RWPE2 (cell line): Measurements from ENCODE around the gene DIP2B.
A peak's percentile ranks its signal among the peaks of the same experiment; 100 is the strongest.

Experiments used
- ATAC-seq: fragments of 200-7000 bp; cut with Tn5 transposase; 3 replicates; pipeline ENCODE4 v1.9.1; 2021; ENCODE audit warnings: low read depth
- DNase-seq: peaks from one replicate; pipeline ENCODE4 v3.0.0-alpha.2; 2020; ENCODE audit warnings: low spot score
- H3K27ac ChIP-seq: fragments of 450-650 bp; 2 replicates; pipeline ENCODE4 v1.5.1; 2017; ENCODE audit warnings: mild to moderate bottlenecking; ENCODE audit not compliant: poor library complexity, severe bottlenecking
- H3K27me3 ChIP-seq: fragments of 250-450 bp; sonication (Bioruptor Pico); 2 replicates; pipeline ENCODE4 v1.5.1; 2021; ENCODE audit warnings: mild to moderate bottlenecking, moderate library complexity; ENCODE audit not compliant: insufficient read depth, poor library complexity, severe bottlenecking
- H3K36me3 ChIP-seq: fragments of 250-450 bp; sonication (Bioruptor Pico); 2 replicates; pipeline ENCODE4 v1.5.1; 2020; ENCODE audit warnings: low read depth, mild to moderate bottlenecking, moderate library complexity
- H3K4me1 ChIP-seq: fragments of 250-450 bp; sonication (Bioruptor Pico); 2 replicates; pipeline ENCODE4 v1.5.1; 2021; ENCODE audit warnings: mild to moderate bottlenecking, moderate library complexity; ENCODE audit not compliant: insufficient read depth, poor library complexity, severe bottlenecking
- H3K4me3 ChIP-seq: fragments of 250-450 bp; sonication (Bioruptor Pico); 2 replicates; pipeline ENCODE4 v1.5.1; 2021; ENCODE audit warnings: mild to moderate bottlenecking, moderate library complexity; ENCODE audit not compliant: severe bottlenecking
- H3K9me3 ChIP-seq: fragments of 250-450 bp; sonication (Bioruptor Pico); 2 replicates; pipeline ENCODE4 v1.5.1; 2021; ENCODE audit warnings: mild to moderate bottlenecking, moderate library complexity; ENCODE audit not compliant: severe bottlenecking
- TF ChIP-seq, protein P1 (sequence below): fragments of 450-650 bp; IDR thresholded peaks from one replicate; pipeline ENCODE4 v1.5.1; 2017; ENCODE audit warnings: mild to moderate bottlenecking, moderate library complexity; ENCODE audit not compliant: poor library complexity, severe bottlenecking

The DIP2B gene

DNA sequence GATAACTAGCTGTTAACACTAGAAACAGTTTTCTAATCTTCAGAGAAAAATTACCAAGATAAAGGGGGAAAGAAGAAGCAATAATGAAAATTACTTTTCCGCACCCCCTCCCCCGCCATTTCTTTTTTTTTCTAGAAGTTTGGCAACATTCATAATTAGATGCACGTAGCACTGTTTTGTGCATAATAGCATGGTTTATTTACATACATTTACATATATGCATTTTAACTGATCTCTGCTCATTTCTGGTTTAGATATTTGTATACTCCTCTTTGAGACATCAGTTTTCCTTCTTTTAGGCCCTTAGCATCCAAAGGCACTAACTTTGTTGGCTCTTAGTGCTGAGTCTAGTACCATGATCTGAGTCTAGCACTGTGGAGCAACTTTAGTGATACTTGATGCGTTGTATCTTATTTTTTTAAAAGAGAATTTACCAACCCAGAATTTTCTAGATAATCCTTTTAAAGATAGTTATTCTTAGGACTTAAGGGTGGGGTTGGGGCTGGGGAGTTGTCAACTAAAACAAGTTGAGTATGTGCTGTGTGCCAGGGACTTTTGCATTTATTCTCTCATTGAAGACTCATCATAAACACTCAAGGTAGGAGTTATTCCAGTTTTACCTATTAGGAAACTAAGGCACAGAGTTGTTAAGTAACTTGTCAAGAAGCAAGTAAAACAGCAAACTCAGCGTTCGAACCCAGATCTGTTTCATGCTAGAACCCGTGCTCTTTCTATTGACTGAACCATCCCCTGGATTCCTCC, 110.5 kb downstream of the DIP2B start:
- Histone ChIP-seq H3K36me3 (no peaks in the 10 kb centered on the region), H3K27ac (peak overlapping the region; percentile 99), H3K4me1 (peaks cover 60% of the 10 kb centered on the region), H3K9me3 (no peaks in the 10 kb centered on the region), H3K27me3 (no peaks in the 10 kb centered on the region), H3K4me3 (no peak overlapping the region)
- TF ChIP-seq, protein P1, sequence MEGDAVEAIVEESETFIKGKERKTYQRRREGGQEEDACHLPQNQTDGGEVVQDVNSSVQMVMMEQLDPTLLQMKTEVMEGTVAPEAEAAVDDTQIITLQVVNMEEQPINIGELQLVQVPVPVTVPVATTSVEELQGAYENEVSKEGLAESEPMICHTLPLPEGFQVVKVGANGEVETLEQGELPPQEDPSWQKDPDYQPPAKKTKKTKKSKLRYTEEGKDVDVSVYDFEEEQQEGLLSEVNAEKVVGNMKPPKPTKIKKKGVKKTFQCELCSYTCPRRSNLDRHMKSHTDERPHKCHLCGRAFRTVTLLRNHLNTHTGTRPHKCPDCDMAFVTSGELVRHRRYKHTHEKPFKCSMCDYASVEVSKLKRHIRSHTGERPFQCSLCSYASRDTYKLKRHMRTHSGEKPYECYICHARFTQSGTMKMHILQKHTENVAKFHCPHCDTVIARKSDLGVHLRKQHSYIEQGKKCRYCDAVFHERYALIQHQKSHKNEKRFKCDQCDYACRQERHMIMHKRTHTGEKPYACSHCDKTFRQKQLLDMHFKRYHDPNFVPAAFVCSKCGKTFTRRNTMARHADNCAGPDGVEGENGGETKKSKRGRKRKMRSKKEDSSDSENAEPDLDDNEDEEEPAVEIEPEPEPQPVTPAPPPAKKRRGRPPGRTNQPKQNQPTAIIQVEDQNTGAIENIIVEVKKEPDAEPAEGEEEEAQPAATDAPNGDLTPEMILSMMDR: no peak
- ATAC-seq (no peak), DNase-seq (no peak)

GRCh38 chr12:50615907-50616296, 111.1 kb downstream of the DIP2B start:
- ATAC-seq: peak; percentile 44
- H3K27ac ChIP-seq: peak overlapping the region; percentile 99
- H3K4me1 ChIP-seq: peaks cover 64% of the 10 kb centered on the region
- TF ChIP-seq, protein P1: no peak
- no peak for DNase-seq
- H3K9me3 ChIP-seq: no peaks in the 10 kb centered on the region
- H3K27me3 ChIP-seq: no peaks in the 10 kb centered on the region
- H3K36me3 ChIP-seq: no peaks in the 10 kb centered on the region
- H3K4me3 ChIP-seq: no peak overlapping the region

DNA sequence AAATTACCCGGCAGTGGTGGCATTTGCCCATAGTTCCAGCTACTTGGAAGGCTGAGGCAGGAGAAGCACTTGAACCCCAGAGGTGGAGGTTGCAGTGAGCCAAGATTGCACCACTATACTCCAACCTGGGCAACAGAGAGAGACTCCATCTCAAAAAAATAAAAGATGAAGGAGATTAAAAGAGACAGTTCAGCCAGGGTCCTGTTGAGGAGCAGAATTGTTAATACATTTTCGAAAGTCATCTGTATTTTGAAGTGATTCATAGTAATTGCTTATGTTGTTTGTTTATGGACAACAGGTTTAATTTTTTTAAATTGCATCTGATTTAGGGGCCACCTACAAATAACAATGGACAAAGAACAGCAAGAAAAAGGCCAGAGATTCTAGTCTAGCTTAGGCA, 112.9 kb downstream of the DIP2B start:
- Histone ChIP-seq H3K4me1 (peaks cover 78% of the 10 kb centered on the region), H3K4me3 (no peak overlapping the region), H3K27me3 (no peaks in the 10 kb centered on the region), H3K9me3 (no peaks in the 10 kb centered on the region), H3K27ac (peak overlapping the region; percentile 99), H3K36me3 (no peaks in the 10 kb centered on the region)
- no peak for ATAC-seq
- no peak for DNase-seq
- TF ChIP-seq, protein P1: no peak

DNA sequence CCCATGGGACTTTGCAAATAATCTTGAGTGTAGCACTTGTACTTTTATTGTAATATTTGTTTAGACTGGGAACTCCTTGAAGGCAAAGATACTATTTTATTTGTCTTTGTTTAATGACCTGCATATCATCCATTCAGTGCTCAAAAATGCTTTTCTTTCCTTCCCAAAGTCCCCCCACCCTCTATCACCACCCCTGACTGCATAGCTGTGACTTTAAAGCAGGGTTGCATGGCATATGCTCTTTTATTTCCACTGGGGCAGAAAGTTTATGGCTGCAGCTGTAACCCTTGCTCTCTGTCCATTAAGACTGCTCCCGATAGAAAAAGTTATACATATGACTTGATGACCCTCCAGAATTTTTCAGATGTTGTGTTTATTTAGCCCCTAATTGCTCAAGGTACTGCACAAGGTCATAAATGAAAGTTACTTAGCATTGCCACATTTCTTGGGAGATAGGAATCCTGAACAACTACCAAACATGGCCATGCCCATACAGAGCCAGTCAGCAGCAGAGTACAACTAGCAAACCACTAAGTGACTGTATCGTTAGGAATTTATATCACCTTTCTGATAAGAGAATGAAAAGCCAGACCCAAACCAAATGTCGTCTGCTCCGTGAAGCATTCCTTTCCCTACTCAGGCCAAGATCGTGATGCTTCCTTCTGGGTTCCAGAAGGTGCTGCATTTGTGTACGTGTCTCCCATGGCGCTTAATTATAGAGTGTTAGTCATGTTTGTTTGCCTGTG, 114.3 kb downstream of the DIP2B start:
- peak overlapping the region; percentile 99 for H3K27ac ChIP-seq
- DNase-seq (peak; percentile 66), ATAC-seq (peak; percentile 74)
- TF ChIP-seq, protein P1: no peak
- no peaks in the 10 kb centered on the region for H3K36me3 ChIP-seq
- no peaks in the 10 kb centered on the region for H3K9me3 ChIP-seq
- H3K4me3 ChIP-seq: no peak overlapping the region
- H3K27me3 ChIP-seq: no peaks in the 10 kb centered on the region
- H3K4me1 ChIP-seq: peaks cover 67% of the 10 kb centered on the region

DNA sequence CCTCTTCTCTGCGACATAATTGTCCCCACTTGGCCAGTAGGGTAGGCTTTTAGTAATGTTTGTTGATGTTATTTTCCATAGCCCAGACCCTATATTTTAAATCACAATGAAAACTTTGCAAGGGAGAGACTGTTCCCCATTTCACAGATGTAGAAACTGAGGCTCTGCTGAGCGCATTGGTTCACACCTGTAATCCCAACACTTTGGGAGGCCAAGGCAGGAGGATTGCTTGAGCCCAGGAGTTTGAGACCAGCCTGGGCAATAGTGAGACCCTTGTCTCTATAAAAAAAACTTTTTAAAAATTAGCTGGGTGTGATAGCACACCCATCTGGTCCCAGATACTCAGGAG, 114.8 kb downstream of the DIP2B start:
- Histone ChIP-seq H3K27ac (peak overlapping the region; percentile 99), H3K27me3 (no peaks in the 10 kb centered on the region), H3K4me3 (no peak overlapping the region), H3K36me3 (no peaks in the 10 kb centered on the region), H3K9me3 (no peaks in the 10 kb centered on the region), H3K4me1 (peaks cover 61% of the 10 kb centered on the region)
- no peak for ATAC-seq
- TF ChIP-seq, protein P1: no peak
- no peak for DNase-seq
